NCI-H460 (cell line): Measurements from ENCODE around the gene BAHCC1. TPM values are rescaled to one million over a fixed set of nuclear protein-coding genes. Genes with fewer than 3 reads are reported as not detected.

Source experiments
- DNase-seq: peaks from one replicate; pipeline ENCODE4 v3.0.0-alpha.2; 2016; ENCODE audit warnings: low read depth; ENCODE audit errors: extremely low read depth
- total RNA-seq: library from RNA; depleted of rRNA; stranded (reverse); fragments of >200 nt; shearing (Covaris generic); gene quantifications from 2 replicates; pipeline ENCODE4 v1.2.3, GENCODE V29; 2014

Gene BAHCC1
- total RNA-seq, 1 experiment from 2014 or later = 6.7 TPM

DNA sequence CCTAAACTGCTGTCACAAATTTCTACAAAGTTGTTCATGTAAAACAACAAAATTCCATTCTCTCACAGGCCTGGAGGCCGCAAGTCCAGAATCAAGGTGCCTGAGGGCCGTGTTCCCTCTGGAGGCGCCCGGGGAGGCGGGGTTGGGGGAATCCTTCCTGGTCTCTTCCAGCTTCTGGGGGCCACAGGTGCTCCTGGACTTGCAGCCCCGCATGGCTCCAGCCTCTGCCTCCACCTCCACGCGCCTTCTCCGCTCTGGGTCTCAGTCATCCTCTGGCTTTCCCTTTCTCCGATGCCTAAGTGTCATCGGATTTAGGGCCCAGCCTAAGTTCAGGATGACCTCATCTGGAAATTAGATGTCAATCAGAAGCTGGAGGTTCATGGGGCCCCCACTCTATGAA, 28.6 kb upstream of the BAHCC1 start:
- DNase-seq = no peak

DNA sequence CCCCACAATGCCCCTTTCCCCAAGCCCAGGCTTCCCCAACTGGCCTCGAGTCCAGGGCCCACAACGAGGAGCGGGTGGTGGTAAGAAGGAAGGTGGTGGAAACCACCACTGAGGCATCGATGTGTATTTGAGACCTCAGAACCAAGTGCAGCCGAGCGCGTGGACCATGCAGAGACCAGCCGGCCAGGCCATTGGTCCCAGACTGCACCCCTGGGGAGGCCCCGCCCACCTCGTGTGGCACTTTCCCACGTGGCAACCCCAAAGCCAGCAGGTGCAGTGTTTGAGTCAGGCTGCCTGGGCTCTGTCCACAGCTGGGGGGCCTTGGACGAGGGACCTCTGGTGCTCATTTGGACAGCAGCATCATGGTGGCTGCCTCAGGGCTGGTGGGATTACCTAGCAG, 28.1 kb upstream of the BAHCC1 start:
- DNase-seq = no peak

DNA sequence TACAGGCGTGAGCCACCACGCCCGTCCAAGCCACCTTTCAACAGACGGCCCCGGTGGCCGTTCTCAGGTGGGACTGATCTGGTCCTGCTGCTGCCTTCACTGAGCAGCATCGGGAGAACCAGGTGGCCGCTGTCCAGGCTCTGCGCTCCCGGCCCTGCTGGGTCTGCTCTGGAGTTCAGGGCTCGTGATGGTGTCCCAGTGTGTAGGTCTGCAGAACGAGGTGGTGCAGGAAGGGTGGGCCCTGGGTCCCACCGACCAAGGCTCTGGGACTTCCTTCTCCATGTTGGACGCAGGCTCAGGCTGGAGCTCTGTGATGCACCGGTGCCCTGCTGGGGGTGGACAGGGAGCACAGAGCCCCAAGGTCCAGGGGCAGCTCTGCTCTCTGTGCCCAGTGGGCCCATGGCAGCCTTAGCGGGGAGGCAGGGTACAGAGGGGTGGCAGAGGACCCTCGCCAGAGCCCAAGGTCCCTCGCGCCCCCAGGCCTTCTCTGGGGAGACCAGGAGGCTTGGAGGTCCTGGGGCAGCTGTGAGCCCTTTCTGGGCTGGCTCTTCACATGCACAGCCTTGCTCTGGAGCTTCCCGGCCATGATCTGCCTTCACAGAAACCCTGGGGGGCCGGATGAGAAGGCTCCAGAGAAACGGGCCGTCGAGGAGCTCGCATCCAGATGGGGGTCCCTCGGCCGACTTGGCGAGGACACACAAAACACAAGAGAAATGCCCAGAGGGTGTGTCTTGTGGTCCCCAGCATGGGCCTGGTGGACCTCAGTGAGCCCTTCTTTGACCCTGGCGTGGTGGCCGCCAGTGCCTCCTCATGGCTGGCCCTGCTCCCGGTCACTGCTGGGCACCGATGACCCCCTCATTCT, 26.9 kb upstream of the BAHCC1 start:
- DNase-seq = no peak

DNA sequence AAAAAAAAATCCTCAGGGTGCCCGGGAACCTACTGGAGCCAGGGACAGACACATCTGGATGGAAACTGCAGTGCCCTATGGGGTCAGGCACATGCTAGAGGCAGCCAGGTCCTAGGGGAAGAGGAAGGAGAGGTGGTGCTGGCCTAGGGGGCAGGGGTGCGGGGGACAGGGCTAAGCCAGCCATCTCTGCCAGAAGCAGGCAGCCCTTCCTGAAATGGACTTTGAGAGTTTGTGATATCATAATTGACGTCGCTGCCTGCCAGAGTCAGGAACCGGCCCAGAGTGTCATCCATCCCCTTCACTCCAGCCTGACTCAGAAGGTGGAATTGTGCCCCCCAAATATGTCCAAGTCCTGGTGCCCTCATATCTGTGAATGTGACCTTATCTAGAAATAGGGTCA, 25.0 kb upstream of the BAHCC1 start:
- no peak for DNase-seq

DNA sequence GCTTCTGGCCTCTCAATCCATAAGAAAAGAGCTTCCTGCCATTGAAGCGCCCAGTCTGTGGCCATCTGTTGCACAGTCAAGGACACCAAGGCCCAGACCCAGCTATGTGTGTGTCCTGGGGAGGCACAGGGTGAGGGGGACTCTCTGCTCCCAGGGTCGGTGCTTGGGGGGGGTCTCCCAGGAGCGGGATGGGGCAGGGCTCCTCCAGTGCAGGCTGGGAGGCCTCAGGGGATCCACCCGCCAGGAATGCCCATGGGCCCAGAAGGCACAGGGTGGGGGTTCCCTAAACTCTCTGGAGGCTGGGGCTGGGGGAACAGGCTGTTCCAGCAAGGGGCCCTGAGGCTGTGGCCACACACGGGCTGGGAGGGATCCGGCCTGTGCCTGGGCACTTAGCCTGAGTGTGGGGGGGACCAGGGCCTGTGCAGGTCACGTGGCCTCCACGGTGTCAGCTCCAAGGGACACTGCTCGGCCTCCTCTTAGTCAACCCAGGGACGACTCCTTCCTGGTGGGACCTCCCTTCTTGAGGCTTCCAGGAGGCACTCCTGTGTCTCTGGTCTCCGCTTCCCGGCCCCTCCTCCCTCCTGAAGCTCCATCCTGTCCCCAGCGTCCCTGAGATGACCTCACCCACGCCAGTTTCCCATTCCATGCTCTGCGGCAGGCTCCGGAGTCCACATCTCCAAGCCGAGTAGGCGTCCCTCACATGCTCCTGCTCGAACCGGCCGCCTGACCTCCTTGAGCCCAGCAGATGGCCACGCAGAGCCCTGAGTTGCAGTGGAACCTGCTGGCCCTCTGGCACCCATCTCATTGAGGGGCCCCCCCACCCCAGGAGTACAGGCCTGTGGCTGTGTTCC, 23.1 kb upstream of the BAHCC1 start:
- no peak for DNase-seq

DNA sequence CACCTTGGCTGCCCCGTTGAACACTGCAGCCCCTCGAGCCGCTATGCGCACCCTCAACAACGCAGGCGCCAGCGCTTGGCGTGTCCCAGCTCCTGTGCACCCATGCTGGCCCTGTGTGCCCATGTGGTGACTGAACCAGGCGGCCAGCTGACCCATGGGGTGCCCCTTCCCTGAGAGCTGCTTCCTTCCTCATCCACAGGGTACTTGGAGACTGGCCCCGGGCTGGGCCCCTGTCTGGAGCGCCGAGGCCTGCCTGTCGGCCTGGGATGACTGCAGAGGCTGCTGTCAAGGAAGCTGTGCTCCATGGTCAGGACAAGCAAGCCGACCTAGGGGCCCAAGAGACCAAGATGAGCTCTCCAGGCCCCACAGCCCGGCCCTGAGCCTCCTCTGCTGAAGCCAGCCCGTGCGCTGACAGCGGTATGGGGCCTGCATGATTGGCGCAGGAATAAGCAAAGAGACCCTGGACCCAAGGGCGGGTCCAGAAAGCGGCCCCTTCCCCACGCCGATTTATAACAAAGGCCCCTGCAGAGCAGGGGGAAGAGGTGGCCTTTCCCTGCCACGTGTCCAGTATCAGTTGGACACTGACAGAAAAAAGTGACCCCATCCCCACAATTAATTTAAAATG, 21.6 kb upstream of the BAHCC1 start:
- DNase-seq = no peak

DNA sequence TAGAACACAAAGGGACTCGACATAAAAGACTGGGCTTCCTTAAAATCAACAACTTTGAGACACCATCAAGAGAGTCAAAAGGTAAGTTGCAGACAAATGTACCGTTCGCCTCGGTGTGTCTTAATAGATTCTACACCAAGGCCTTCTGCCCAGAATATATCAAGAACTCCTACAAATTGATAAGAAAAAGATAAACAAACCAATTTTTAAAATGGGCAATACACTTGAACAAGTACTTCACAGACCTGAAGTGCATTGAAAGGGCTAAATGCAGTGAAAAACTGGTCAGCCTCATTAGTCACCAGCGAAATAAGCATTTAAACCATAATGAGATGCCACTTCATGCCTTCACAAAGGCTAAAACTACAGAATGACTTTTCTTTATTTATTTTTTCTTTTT, 20.4 kb upstream of the BAHCC1 start:
- no peak for DNase-seq

DNA sequence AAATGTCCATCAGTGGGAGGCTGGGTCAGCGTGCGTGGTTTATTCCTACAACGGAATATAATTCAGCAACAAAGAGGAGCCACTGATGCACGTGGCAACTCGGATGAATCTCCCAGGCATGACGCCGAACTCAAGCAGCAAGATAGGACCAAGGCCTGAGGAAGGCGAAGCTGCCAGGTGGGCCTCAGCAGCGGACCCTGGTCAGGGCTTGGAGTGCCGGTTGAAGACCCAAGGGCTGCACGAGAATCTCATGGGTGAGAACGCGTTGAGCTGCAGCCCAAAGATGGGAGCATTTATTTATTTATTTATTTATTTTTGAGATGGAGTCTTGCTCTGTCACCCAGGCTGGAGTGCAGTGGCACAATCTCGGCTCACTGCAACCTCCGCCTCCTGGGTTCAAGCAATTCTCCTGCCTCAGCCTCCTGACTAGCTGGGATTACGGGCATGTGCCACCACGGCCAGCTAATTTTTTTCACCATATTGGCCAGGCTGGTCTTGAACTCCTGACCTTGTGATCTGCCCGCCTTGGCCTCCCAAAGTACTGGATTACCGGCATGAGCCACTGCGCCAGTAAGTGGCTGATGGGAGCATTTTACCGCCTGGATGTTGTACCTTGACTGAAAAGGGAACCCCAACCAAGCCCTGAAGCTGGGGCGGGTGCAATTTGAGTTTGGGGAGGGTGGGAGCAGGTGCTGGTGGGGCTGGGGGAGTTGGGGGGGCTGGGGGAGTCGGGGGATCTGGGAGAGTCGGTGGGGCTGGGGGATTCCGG, 18.1 kb upstream of the BAHCC1 start:
- DNase-seq = no peak

- no peak for DNase-seq
These were observed 16.2 kb upstream of the BAHCC1 start for GRCh38 chr17:81378941-81379511.

DNA sequence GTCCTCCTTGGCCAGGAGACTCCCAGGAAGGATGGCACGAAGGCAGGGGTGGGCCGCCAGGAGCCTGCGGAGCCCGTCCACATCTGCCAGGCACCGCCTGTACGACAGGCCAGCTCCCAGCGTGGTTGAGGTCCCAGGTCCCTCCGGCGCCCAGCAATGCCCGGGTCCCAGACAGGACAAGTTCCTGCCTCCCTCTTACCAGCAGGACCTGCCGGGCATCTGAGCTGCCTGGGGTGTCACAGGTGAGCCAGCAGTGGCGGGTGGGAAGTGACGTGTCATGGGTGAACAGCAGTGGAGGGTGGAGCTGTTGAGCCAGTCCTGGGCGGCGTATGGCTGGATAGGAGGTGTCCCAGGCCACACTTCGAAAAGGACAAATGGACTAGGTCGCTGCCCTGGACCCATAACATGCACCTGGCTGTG, 15.7 kb upstream of the BAHCC1 start:
- DNase-seq = no peak

- DNase-seq = no peak
These were observed 15.1 kb upstream of the BAHCC1 start for GRCh38 chr17:81380131-81380530.

GRCh38 chr17:81380666-81381518, 14.4 kb upstream of the BAHCC1 start:
- DNase-seq = no peak

- DNase-seq = no peak
These were observed 13.4 kb upstream of the BAHCC1 start for GRCh38 chr17:81381632-81382577.

DNA sequence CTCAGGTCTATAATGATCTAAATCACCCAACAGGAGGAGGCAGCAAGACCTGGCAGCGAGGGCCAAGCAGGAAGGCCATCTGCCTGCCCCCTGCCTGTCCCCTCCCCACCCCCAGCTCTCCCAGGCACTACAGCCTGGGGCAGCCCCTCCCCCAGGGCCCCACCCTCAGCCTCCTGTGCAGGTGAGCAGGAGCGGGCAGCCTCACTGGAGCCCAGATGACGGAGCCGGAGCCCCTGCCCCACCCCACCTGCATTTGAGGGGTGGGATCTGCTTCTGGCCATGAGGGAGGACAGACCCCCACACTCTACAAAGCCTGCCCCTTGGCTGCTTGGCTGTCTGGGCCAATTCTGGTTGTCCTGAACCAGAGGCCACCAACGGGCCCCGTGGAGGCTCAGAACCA, 12.4 kb upstream of the BAHCC1 start:
- DNase-seq = no peak

GRCh38 chr17:81383504-81384421, 11.5 kb upstream of the BAHCC1 start:
- DNase-seq = no peak

GRCh38 chr17:81384929-81385319, 10.3 kb upstream of the BAHCC1 start:
- no peak for DNase-seq
